Measurements from ENCODE around the gene ALDH3B2.

ALDH3B2 gene

DNA sequence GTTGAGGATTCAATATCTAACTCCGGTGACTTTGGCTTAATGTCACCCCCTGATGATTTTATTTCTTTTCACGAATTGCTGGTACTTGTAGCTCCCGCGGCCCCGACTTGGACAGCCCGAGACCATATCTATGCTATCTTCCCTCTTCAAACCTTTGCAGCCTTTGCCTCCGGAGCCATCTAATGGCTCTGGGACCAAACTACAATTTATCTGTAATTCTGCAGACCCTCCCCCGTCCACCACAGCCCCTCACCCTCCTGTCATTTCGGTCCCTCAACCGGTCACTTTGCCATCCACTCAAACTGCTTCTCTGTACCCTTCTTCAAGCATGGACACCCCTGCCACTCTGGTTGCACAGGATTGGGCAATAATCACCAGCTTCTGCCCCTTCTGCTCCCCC is 25.7 kb upstream of the ALDH3B2 start:
- TF ChIP-seq POLR2AphosphoS5 (IDR thresholded peaks at IDR 0.05; ENCODE audit: low read depth) (no peak), SPI1 (IDR thresholded peaks at IDR 0.05; ENCODE audit: borderline replicate concordance, low read depth) (no peak), GABPA (IDR thresholded peaks at IDR 0.05; ENCODE audit: low read depth) (no peak), CTCF (IDR thresholded peaks at IDR 0.05; ENCODE audit: insufficient read depth, low read length) (no peak)
- TF ChIP-seq, protein P1, sequence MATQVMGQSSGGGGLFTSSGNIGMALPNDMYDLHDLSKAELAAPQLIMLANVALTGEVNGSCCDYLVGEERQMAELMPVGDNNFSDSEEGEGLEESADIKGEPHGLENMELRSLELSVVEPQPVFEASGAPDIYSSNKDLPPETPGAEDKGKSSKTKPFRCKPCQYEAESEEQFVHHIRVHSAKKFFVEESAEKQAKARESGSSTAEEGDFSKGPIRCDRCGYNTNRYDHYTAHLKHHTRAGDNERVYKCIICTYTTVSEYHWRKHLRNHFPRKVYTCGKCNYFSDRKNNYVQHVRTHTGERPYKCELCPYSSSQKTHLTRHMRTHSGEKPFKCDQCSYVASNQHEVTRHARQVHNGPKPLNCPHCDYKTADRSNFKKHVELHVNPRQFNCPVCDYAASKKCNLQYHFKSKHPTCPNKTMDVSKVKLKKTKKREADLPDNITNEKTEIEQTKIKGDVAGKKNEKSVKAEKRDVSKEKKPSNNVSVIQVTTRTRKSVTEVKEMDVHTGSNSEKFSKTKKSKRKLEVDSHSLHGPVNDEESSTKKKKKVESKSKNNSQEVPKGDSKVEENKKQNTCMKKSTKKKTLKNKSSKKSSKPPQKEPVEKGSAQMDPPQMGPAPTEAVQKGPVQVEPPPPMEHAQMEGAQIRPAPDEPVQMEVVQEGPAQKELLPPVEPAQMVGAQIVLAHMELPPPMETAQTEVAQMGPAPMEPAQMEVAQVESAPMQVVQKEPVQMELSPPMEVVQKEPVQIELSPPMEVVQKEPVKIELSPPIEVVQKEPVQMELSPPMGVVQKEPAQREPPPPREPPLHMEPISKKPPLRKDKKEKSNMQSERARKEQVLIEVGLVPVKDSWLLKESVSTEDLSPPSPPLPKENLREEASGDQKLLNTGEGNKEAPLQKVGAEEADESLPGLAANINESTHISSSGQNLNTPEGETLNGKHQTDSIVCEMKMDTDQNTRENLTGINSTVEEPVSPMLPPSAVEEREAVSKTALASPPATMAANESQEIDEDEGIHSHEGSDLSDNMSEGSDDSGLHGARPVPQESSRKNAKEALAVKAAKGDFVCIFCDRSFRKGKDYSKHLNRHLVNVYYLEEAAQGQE (IDR thresholded peaks at IDR 0.05; ENCODE audit: insufficient replicate concordance, low read depth) = no peak
- Histone ChIP-seq H3K27me3 (ENCODE audit: insufficient read depth, poor library complexity, severe bottlenecking) (no peaks in the 10 kb centered on the region), H3K4me3 (replicated peaks; ENCODE audit: insufficient read depth, low read length) (no peak overlapping the region), H3K27ac (replicated peaks) (no peak overlapping the region)
- DNase-seq (ENCODE audit: low read depth in 1 of 2, low spot score in 1 of 2) = no peak

- DNase-seq (ENCODE audit: low read depth in 1 of 2, low spot score in 1 of 2) = no peak
- Histone ChIP-seq H3K4me3 (replicated peaks; ENCODE audit: insufficient read depth, low read length) (no peak overlapping the region), H3K27me3 (ENCODE audit: insufficient read depth, poor library complexity, severe bottlenecking) (no peaks in the 10 kb centered on the region), H3K27ac (replicated peaks) (no peak overlapping the region)
- TF ChIP-seq CTCF (IDR thresholded peaks at IDR 0.05; ENCODE audit: insufficient read depth, low read length) (no peak), POLR2AphosphoS5 (IDR thresholded peaks at IDR 0.05; ENCODE audit: low read depth) (no peak), GABPA (IDR thresholded peaks at IDR 0.05; ENCODE audit: low read depth) (no peak), SPI1 (IDR thresholded peaks at IDR 0.05; ENCODE audit: borderline replicate concordance, low read depth) (no peak)
- TF ChIP-seq, protein P1 (IDR thresholded peaks at IDR 0.05; ENCODE audit: insufficient replicate concordance, low read depth) = no peak
Measured at GRCh38 chr11:67699521-67699920, 25.1 kb upstream of the ALDH3B2 start.

- H3K27me3 ChIP-seq (ENCODE audit: insufficient read depth, poor library complexity, severe bottlenecking) = no peaks in the 10 kb centered on the region
- H3K27ac ChIP-seq (replicated peaks) = no peak overlapping the region
- no peak for DNase-seq (ENCODE audit: low read depth in 1 of 2, low spot score in 1 of 2)
- H3K4me3 ChIP-seq (replicated peaks; ENCODE audit: insufficient read depth, low read length) = no peak overlapping the region
- no peak for TF ChIP-seq SPI1 (IDR thresholded peaks at IDR 0.05; ENCODE audit: borderline replicate concordance, low read depth)
- TF ChIP-seq POLR2AphosphoS5 (IDR thresholded peaks at IDR 0.05; ENCODE audit: low read depth) = no peak
- no peak for TF ChIP-seq GABPA (IDR thresholded peaks at IDR 0.05; ENCODE audit: low read depth)
- TF ChIP-seq CTCF (IDR thresholded peaks at IDR 0.05; ENCODE audit: insufficient read depth, low read length) = no peak
- TF ChIP-seq, protein P1 (IDR thresholded peaks at IDR 0.05; ENCODE audit: insufficient replicate concordance, low read depth) = no peak
Measured at GRCh38 chr11:67698247-67698646, 23.8 kb upstream of the ALDH3B2 start.
